Stimulated activated naive B cell treated with anti-CD40 and anti-IgM and Interleukin-4, amounts not matched to agents 10 μg/mL and 1 μg/mL and 100 μg/mL, for 72 hours (primary cell): Measurements from ENCODE around the gene UNC13D.
A peak's percentile ranks its signal among the peaks of the same experiment; 100 is the strongest.

Experiments
- ATAC-seq, 2 donors: fragments of 150-1000 bp; cut with Tn5 transposase; replicated peaks; 2 replicates each; pipeline ENCODE4 v1.10.0; 2021; ENCODE audit warnings: moderate library complexity in 1 of 2
- DNase-seq: peaks from one replicate; pipeline ENCODE4 v3.0.0; 2021
- H3K27ac Mint-ChIP-seq: one replicate; pipeline ENCODE4 v1.8.0; 2022; ENCODE audit warnings: mild to moderate bottlenecking, mixed read lengths
- H3K27me3 Mint-ChIP-seq, 2 donors: one replicate each; pipeline ENCODE4 v1.8.0; 2022; ENCODE audit warnings: mixed read lengths in 2 of 2
- H3K36me3 Mint-ChIP-seq, 2 donors: one replicate each; pipeline ENCODE4 v1.8.0; 2022; ENCODE audit warnings: mixed read lengths in 2 of 2, mild to moderate bottlenecking in 1 of 2
- H3K4me1 Mint-ChIP-seq, 2 donors: one replicate each; pipeline ENCODE4 v1.8.0; 2022; ENCODE audit warnings: mixed read lengths in 2 of 2, mild to moderate bottlenecking in 1 of 2
- H3K4me3 Mint-ChIP-seq, 2 donors: one replicate each; pipeline ENCODE4 v1.8.0; 2022; ENCODE audit warnings: mild to moderate bottlenecking in 2 of 2, mixed read lengths in 2 of 2, moderate library complexity in 1 of 2
- H3K9me3 Mint-ChIP-seq, 2 donors: one replicate each; pipeline ENCODE4 v1.8.0; 2022; ENCODE audit warnings: mixed read lengths in 2 of 2, mild to moderate bottlenecking in 1 of 2

UNC13D gene

GRCh38 chr17:75827308-75828075, 16.7 kb downstream of the UNC13D start:
- Mint-ChIP-seq H3K36me3 (peaks cover 24 to 28% of the 10 kb centered on the region in 2 donors), H3K4me3 (peak overlapping the region; percentile 46 to 75), H3K9me3 (no peaks in the 10 kb centered on the region), H3K4me1 (peaks cover 11 to 21% of the 10 kb centered on the region in 2 donors), H3K27me3 (no peaks in the 10 kb centered on the region), H3K27ac (peak overlapping the region; percentile 75)
- peak; percentile 75 to 77 for ATAC-seq
- DNase-seq, result peak; percentile 39

- Mint-ChIP-seq H3K9me3 (no peaks in the 10 kb centered on the region), H3K36me3 (peaks cover 22 to 30% of the 10 kb centered on the region in 2 donors), H3K27ac (peak overlapping the region; percentile 49), H3K4me3 (no peak overlapping the region), H3K4me1 (peaks cover 10 to 29% of the 10 kb centered on the region in 2 donors), H3K27me3 (no peaks in the 10 kb centered on the region)
- DNase-seq (no peak), ATAC-seq (no peak)
Observed at GRCh38 chr17:75826561-75827307, 17.5 kb downstream of the UNC13D start.

- Mint-ChIP-seq H3K36me3 (peaks cover 28 to 30% of the 10 kb centered on the region in 2 donors), H3K27ac (no peak overlapping the region), H3K27me3 (no peaks in the 10 kb centered on the region), H3K4me3 (no peak overlapping the region), H3K9me3 (no peaks in the 10 kb centered on the region), H3K4me1 (peaks cover 14 to 29% of the 10 kb centered on the region in 2 donors)
- no peak for DNase-seq
- no peak for ATAC-seq
Observed at GRCh38 chr17:75825748-75826370, 18.3 kb downstream of the UNC13D start.

DNA sequence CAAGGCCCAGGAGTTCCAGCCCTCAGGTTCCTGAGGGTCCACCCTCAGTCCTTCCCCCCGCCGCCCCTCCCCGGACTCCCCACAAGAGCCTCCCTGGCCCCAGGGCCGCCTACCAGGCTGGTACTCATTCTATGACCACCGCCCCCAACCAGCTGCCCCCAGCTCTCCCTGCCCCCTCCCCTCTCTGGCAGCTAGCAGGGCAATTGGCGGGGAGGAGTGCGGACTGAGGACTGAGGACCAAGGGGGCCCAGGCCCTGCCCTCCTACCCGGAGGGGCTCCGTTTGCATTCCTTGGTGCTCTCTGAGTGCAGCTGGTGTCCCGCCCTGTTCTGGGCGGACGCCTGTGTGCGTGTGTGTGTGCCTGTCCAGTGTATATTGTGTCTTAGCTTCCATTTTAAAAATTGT, 19.1 kb downstream of the UNC13D start:
- no peak for ATAC-seq
- no peak for DNase-seq
- H3K36me3 Mint-ChIP-seq, result peaks cover 26 to 30% of the 10 kb centered on the region in 2 donors
- H3K27me3 Mint-ChIP-seq, result no peaks in the 10 kb centered on the region
- H3K27ac Mint-ChIP-seq, result no peak overlapping the region
- no peaks in the 10 kb centered on the region for H3K9me3 Mint-ChIP-seq
- H3K4me1 Mint-ChIP-seq, result peaks cover 14 to 29% of the 10 kb centered on the region in 2 donors
- H3K4me3 Mint-ChIP-seq, result no peak overlapping the region

GRCh38 chr17:75824666-75825065, 19.5 kb downstream of the UNC13D start:
- H3K4me1 Mint-ChIP-seq, result peaks cover 14 to 29% of the 10 kb centered on the region in 2 donors
- H3K27ac Mint-ChIP-seq, result peak overlapping the region; percentile 31

GRCh38 chr17:75824050-75824552, 20.1 kb downstream of the UNC13D start:
- Mint-ChIP-seq H3K36me3 (peaks cover 24 to 28% of the 10 kb centered on the region in 2 donors), H3K27ac (peak overlapping the region; percentile 62), H3K4me1 (peaks cover 14 to 29% of the 10 kb centered on the region in 2 donors), H3K4me3 (no peak overlapping the region), H3K9me3 (no peaks in the 10 kb centered on the region), H3K27me3 (no peaks in the 10 kb centered on the region)
- DNase-seq, result no peak
- no peak for ATAC-seq

More at GRCh38 chr17:75824666-75825065, 19.5 kb downstream of the UNC13D start:
- Mint-ChIP-seq H3K27me3 (no peaks in the 10 kb centered on the region), H3K36me3 (peaks cover 21 to 30% of the 10 kb centered on the region in 2 donors), H3K9me3 (no peaks in the 10 kb centered on the region), H3K4me3 (no peak overlapping the region)
- ATAC-seq, result no peak
- DNase-seq, result no peak

DNA sequence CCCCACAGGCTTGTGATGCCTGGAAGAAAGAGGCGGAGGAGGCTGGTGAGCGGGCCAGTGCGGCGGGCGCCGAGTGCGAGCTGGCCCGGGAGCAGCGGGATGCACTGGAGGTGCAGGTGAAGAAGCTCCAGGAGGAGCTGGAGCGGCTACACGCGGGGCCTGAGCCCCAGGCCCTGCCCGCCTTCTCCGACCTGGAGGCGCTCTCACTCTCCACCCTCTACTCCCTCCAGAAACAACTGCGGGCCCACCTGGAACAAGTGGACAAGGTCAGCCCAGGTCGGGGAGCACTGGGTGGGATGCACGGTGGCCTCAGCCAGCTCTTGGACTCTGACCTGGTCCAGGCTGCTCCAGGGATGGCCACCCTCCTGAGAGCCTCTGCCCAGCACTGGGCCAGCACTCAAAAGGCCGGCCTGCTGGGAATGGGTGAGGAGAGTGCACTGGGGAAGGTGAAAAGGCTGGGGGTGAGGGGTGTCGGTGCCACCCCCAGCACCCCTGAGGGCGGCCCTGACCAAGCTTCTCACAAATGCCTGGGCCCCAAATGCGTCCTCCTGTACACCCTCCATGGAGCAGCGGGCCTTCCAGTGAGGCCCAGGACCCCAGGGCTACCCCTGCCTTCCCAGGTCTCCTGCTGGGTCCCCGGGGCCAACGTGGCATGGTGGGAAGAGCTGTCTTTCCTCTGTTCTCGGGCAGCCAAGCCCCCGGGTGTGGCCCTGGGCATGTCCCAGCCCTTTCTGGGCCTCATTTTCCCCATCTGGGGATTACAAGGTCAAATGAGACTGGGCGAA, 20.8 kb downstream of the UNC13D start:
- Mint-ChIP-seq H3K4me3 (no peak overlapping the region), H3K27ac (peak overlapping the region; percentile 62), H3K27me3 (no peaks in the 10 kb centered on the region), H3K9me3 (no peaks in the 10 kb centered on the region), H3K36me3 (peaks cover 31 to 34% of the 10 kb centered on the region in 2 donors), H3K4me1 (peaks cover 14 to 29% of the 10 kb centered on the region in 2 donors)
- ATAC-seq (no peak), DNase-seq (no peak)

DNA sequence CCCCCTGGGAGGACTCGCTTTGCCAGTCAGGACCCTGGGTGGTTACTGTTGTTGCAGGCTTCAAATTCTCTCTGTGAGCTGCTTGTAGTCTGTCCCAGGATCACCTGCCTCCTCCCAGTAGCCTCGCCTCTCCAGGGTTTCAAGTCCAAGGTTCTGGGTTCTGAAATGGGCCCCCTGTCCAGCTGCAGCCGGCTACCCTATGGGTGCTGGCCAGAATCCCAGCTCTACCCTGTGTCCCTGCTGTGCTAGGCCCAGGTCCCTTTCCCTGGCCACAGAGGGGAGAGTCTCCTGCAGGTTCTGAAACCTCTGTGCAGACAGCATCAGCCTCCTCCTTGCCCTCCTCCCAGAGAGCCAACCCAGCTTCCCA, 21.4 kb downstream of the UNC13D start:
- Mint-ChIP-seq H3K4me3 (peak overlapping the region in 1 of 2 donors; percentile 17), H3K27ac (peak overlapping the region; percentile 31), H3K9me3 (no peaks in the 10 kb centered on the region), H3K36me3 (peaks cover 29 to 35% of the 10 kb centered on the region in 2 donors), H3K4me1 (peaks cover 9 to 25% of the 10 kb centered on the region in 2 donors), H3K27me3 (no peaks in the 10 kb centered on the region)
- ATAC-seq (no peak), DNase-seq (no peak)

DNA sequence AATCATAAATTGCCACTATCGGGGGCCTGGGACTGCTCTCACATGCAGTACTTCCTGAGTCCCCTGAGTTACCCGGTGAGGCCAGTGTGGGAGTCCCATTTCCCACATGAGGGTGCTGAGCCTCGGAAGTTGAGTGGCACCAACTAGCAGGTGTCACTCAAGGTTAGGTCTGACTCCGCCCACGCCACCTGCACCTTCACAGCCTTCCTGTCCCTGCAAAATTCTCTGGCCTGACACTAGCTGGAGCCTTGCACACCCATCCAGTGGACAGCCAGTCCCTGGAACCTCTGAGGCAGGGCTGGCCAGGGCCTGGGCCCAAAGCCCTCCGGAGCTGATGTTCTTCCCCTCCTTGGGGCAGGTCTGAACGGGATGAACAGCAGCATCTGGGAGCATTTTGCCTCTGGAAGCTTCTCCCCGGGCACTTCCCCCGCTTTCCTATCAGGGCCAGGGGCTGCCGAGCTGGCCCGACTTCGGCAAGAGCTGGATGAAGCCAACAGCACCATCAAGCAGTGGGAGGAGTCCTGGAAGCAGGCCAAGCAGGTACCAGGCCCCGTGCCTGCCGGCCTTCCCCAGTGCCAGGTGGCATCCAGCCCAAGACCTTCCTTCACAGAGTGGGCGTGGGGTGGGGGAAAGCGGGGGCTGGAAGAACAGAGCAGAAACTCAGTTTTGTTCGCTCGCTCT, 21.9 kb downstream of the UNC13D start:
- Mint-ChIP-seq H3K27ac (peak overlapping the region; percentile 86), H3K36me3 (peaks cover 33 to 39% of the 10 kb centered on the region in 2 donors), H3K9me3 (no peaks in the 10 kb centered on the region), H3K27me3 (no peaks in the 10 kb centered on the region), H3K4me1 (peaks cover 9 to 20% of the 10 kb centered on the region in 2 donors), H3K4me3 (no peak overlapping the region)
- DNase-seq, result no peak
- ATAC-seq, result peak in 1 of 2 donors; percentile 12

GRCh38 chr17:75821552-75821951, 22.7 kb downstream of the UNC13D start:
- peaks cover 35 to 36% of the 10 kb centered on the region in 2 donors for H3K36me3 Mint-ChIP-seq
- no peaks in the 10 kb centered on the region for H3K27me3 Mint-ChIP-seq
- peaks cover 6 to 13% of the 10 kb centered on the region in 2 donors for H3K4me1 Mint-ChIP-seq
- no peak overlapping the region for H3K4me3 Mint-ChIP-seq
- H3K27ac Mint-ChIP-seq, result peak overlapping the region; percentile 31
- no peaks in the 10 kb centered on the region for H3K9me3 Mint-ChIP-seq
- DNase-seq, result no peak
- ATAC-seq, result no peak

DNA sequence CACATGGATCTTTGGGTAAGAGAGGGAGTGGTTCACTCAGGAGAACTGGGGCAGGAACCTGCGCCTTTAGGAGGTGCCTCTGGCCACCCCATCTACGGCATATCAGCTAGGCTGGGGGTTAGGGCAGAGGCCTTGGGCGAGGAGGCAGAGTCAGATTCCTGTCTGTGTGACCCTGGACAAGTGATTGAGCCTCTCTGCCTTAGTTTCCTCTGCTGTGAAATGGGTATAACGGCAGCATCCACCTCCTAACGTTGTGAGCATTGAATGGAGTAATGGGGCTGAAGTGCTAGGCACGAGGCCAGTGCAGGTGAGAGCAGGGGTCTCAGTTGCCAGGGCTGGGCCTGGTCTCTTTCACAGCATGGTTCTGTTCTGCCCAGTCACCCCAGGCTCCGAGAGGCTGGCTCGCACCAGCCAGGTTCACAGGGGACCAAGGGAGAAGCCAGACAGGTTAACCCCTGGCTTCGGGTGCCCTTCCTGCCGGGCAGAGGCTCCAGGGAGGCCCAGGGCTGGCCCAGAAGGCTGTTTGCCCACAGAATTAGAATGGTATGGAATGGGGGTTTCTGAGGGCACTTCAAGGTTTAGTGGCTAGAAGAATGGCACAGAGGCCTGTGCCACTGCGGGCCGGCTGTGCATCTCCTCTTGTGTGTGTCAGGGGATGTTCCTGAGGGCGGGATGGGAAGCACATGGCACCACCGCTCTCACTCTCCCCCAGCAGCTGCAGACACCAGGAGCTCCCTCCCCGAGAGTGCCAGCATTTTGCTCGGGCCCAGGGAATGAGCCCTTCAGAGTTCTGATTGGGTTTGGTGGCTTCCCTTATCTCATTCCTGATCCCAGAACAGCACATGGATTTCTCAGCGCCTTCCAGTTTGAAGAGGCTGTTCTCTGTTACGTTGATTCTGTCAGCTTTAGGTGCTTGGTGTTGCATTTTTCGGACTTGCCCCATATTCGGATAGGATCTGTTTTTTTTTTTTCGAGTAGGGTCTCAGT, 23.8 kb downstream of the UNC13D start:
- no peak for ATAC-seq
- DNase-seq, result no peak
- no peak overlapping the region for H3K4me3 Mint-ChIP-seq
- no peaks in the 10 kb centered on the region for H3K27me3 Mint-ChIP-seq
- no peaks in the 10 kb centered on the region for H3K9me3 Mint-ChIP-seq
- H3K4me1 Mint-ChIP-seq, result peaks cover 6 to 10% of the 10 kb centered on the region in 2 donors
- peak overlapping the region; percentile 42 for H3K27ac Mint-ChIP-seq
- peaks cover 33 to 40% of the 10 kb centered on the region in 2 donors for H3K36me3 Mint-ChIP-seq

GRCh38 chr17:75819678-75820077, 24.5 kb downstream of the UNC13D start:
- DNase-seq (no peak), ATAC-seq (no peak)
- Mint-ChIP-seq H3K9me3 (no peaks in the 10 kb centered on the region), H3K4me1 (peaks cover 6 to 8% of the 10 kb centered on the region in 2 donors), H3K27ac (peak overlapping the region; percentile 42), H3K27me3 (no peaks in the 10 kb centered on the region), H3K36me3 (peaks cover 35 to 42% of the 10 kb centered on the region in 2 donors), H3K4me3 (no peak overlapping the region)
